Measurements from ENCODE around the gene USP35. TPM values are rescaled to one million over a fixed set of nuclear protein-coding genes. Genes with fewer than 3 reads are reported as not detected.
A peak's percentile ranks its signal among the peaks of the same experiment; 100 is the strongest.

USP35 gene
- total and polyA plus RNA-seq, 7 donors: 1.2 to 23.3 (median 6.7) TPM

- Histone ChIP-seq H3K27me3 (no peaks in the 10 kb centered on the region), H3K27ac (no peak overlapping the region), H3K4me1 (peaks cover 0 to 30% (median 18%) of the 10 kb centered on the region in 4 donors), H3K4me3 (no peak overlapping the region), H3K9me3 (no peaks in the 10 kb centered on the region), H3K36me3 (peaks cover 0 to 11% (median 1%) of the 10 kb centered on the region in 4 donors)
- intact Hi-C loops (cut with DNase I): no loop called here
- DNase-seq: peak; percentile 34
- 72 to 87% methylated on average over 4 of the region's 4 CpGs for WGBS, 2 donors
- TF ChIP-seq POLR2AphosphoS5 (IDR thresholded peaks at IDR 0.05): no peak
- no peak for TF ChIP-seq EP300 (IDR thresholded peaks at IDR 0.05)
Measured at GRCh38 chr11:78192911-78193351, 4.2 kb downstream of the USP35 start.

- no peaks in the 10 kb centered on the region for H3K9me3 ChIP-seq
- no peaks in the 10 kb centered on the region for H3K27me3 ChIP-seq
- TF ChIP-seq EP300 (IDR thresholded peaks at IDR 0.05): no peak
- no peak for TF ChIP-seq POLR2A (IDR thresholded peaks at IDR 0.05)
- no peak for TF ChIP-seq CTCF (IDR thresholded peaks at IDR 0.05)
- TF ChIP-seq POLR2AphosphoS5 (IDR thresholded peaks at IDR 0.05): no peak
- H3K4me3 ChIP-seq: no peak overlapping the region
- intact Hi-C loops (cut with DNase I): no loop called here
- H3K4me1 ChIP-seq: peaks cover 0 to 30% (median 18%) of the 10 kb centered on the region in 4 donors
- peaks cover 0 to 20% (median 2%) of the 10 kb centered on the region in 4 donors for H3K36me3 ChIP-seq
- DNase-seq: peak; percentile 52
- H3K27ac ChIP-seq: no peak overlapping the region
- WGBS, 2 donors: 93 to 96% methylated on average over 8 of the region's 8 CpGs
Measured at GRCh38 chr11:78193806-78194205, 5.1 kb downstream of the USP35 start.

DNA sequence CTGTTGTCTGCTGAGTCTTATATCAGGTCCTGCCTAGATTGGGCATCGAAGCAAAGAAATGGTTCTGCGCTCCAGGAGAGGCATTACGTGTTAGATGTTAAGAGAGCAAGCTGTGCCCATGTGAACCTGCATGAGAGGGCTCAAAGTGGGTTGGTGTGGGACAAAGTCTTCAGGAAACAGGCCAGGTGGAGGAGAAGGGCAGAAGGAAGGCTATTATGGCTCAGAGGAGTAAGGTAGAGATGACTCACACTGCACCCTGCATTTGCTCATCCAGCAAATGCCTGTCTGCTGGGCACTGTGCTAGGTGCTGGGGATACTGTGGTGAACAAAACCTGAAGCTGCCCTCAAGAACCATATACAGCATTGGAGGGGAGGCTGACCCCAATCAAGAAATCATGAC, 5.8 kb downstream of the USP35 start:
- peak; percentile 15 for DNase-seq
- peaks cover 0 to 25% (median 12%) of the 10 kb centered on the region in 4 donors for H3K4me1 ChIP-seq
- TF ChIP-seq EP300 (IDR thresholded peaks at IDR 0.05): no peak
- no peak for TF ChIP-seq CTCF (IDR thresholded peaks at IDR 0.05)
- TF ChIP-seq POLR2A (IDR thresholded peaks at IDR 0.05): no peak
- no peak for TF ChIP-seq POLR2AphosphoS5 (IDR thresholded peaks at IDR 0.05)
- 90 to 96% methylated on average over 3 of the region's 3 CpGs for WGBS, 2 donors
- no peaks in the 10 kb centered on the region for H3K27me3 ChIP-seq
- H3K36me3 ChIP-seq: peaks cover 0 to 27% (median 4%) of the 10 kb centered on the region in 4 donors
- H3K4me3 ChIP-seq: no peak overlapping the region
- no peaks in the 10 kb centered on the region for H3K9me3 ChIP-seq
- H3K27ac ChIP-seq: no peak overlapping the region
- intact Hi-C loops (cut with DNase I): no loop called here

- no peaks in the 10 kb centered on the region for H3K9me3 ChIP-seq
- no peak for DNase-seq
- intact Hi-C loops (cut with DNase I): no loop called here
- H3K36me3 ChIP-seq: peaks cover 0 to 42% (median 15%) of the 10 kb centered on the region in 4 donors
- 59 to 84% methylated on average over 60 of the region's 60 CpGs for WGBS, 2 donors
- H3K27me3 ChIP-seq: no peaks in the 10 kb centered on the region
- H3K4me3 ChIP-seq: no peak overlapping the region
- TF ChIP-seq POLR2AphosphoS5 (IDR thresholded peaks at IDR 0.05) (no peak), EP300 (IDR thresholded peaks at IDR 0.05) (no peak), CTCF (IDR thresholded peaks at IDR 0.05) (no peak), POLR2A (IDR thresholded peaks at IDR 0.05) (no peak)
- H3K27ac ChIP-seq: no peak overlapping the region
- H3K4me1 ChIP-seq: peaks cover 0 to 9% (median 0%) of the 10 kb centered on the region in 4 donors
Measured at GRCh38 chr11:78195917-78196560, 7.3 kb downstream of the USP35 start.

GRCh38 chr11:78196661-78197091, 8.0 kb downstream of the USP35 start:
- H3K36me3 ChIP-seq: peaks cover 0 to 46% (median 16%) of the 10 kb centered on the region in 4 donors
- DNase-seq: no peak

More at GRCh38 chr11:78196661-78197091, 8.0 kb downstream of the USP35 start:
- H3K4me3 ChIP-seq: no peak overlapping the region
- H3K9me3 ChIP-seq: no peaks in the 10 kb centered on the region
- no peak for TF ChIP-seq EP300 (IDR thresholded peaks at IDR 0.05)
- no peak for TF ChIP-seq CTCF (IDR thresholded peaks at IDR 0.05)
- TF ChIP-seq POLR2AphosphoS5 (IDR thresholded peaks at IDR 0.05): no peak
- no peak for TF ChIP-seq POLR2A (IDR thresholded peaks at IDR 0.05)
- WGBS, 2 donors: 83 to 92% methylated on average over 40 of the region's 40 CpGs
- H3K27me3 ChIP-seq: no peaks in the 10 kb centered on the region
- intact Hi-C loops (cut with DNase I): no loop called here
- peaks cover 0 to 4% (median 0%) of the 10 kb centered on the region in 4 donors for H3K4me1 ChIP-seq
- H3K27ac ChIP-seq: no peak overlapping the region

Measured in sigmoid colon (tissue), 7 donors.